PFSK-1 (cell line): ENCODE data around the gene BMI1.

Experiments
- FOXP2 ChIP-seq: optimal IDR thresholded peaks from 2 replicates; pipeline ENCODE3; 2011; ENCODE audit warnings: borderline replicate concordance, control low read depth, inconsistent platforms; ENCODE audit not compliant: insufficient read depth; ENCODE audit errors: extremely low read length, extremely low read depth
- POLR2AphosphoS5 ChIP-seq: IDR thresholded peaks from 2 replicates; pipeline ENCODE4 v1.6.1; 2012; ENCODE audit warnings: low read depth, mild to moderate bottlenecking, control low read depth, low read length, moderate library complexity
- REST ChIP-seq, 2 experiments: IDR thresholded peaks; 2 replicates each; pipeline versions ENCODE4 v1.6.1 to v1.8.0; 2011 to 2012; ENCODE audit warnings: low read depth in 2 of 2, low read length in 2 of 2, control low read depth in 1 of 2, inconsistent platforms in 1 of 2, mild to moderate bottlenecking in 1 of 2, moderate library complexity in 1 of 2; ENCODE audit not compliant: insufficient read depth in 1 of 2
- SIN3A ChIP-seq: IDR thresholded peaks from 2 replicates; pipeline ENCODE4 v1.6.1; 2012; ENCODE audit warnings: mild to moderate bottlenecking, low read length, moderate library complexity, borderline replicate concordance; ENCODE audit not compliant: insufficient read depth
- TAF1 ChIP-seq: IDR thresholded peaks from 2 replicates; pipeline ENCODE4 v1.6.1; 2012; ENCODE audit warnings: low read length, control low read depth, borderline replicate concordance; ENCODE audit not compliant: insufficient read depth

Gene BMI1

DNA sequence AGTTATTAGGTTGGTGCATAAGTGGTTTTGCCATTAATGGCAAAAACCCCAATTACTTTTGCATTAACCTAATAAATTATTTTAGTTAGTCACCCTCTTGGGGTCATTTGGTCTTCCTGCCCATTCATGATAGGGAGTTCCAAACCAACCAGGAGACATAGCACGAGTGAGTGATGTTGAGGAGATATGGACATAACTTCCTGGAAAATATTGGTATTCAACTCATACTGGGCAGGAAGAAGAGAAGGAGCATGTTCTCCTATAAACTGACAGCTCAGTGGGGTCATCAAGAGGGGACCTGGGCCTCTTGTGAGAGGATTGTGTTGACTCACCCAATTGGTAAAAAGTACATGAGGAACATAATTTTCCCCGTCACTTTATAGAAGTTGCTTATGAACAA lies 48.1 kb downstream of the BMI1 start:
- TF ChIP-seq SIN3A (no peak), TAF1 (no peak), FOXP2 (no peak), REST (IDR thresholded peaks at IDR 0.05; ENCODE audit: insufficient read depth in 1 of 2, low read depth in 2 of 2, low read length in 2 of 2) (no peak), POLR2AphosphoS5 (no peak)

DNA sequence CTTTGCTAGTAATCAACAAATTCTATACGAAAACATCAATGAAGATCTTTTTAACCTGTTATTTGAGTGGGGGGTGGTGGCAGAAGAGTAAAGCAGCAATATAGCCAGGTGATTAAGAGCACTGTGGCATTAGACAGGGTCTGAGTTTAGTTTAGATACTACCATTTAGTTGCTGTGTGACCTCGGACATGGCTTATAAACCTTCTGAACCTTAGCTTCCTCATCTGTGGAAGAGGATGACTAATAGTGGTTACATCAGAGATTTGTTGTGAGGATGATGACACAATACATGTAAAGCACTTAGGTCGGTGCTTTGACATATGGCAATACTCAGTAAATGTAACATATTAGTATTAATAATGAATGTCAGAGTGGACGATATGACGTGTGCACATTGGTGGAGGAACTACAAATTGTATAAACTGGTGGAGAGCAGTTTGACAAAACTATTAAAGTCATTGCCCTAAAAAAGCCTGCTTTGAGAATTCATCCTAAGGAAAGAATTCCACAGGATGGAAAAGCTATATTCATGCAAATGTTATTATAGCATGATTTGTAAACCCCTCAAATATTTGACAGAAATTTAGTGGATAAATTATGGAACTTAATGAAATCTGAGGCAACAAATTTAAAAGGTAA lies 48.7 kb downstream of the BMI1 start:
- TF ChIP-seq POLR2AphosphoS5: no peak
- TF ChIP-seq SIN3A: no peak
- no peak for TF ChIP-seq FOXP2
- TF ChIP-seq TAF1: no peak
- TF ChIP-seq REST (IDR thresholded peaks at IDR 0.05; ENCODE audit: insufficient read depth in 1 of 2, low read depth in 2 of 2, low read length in 2 of 2): no peak

- no peak for TF ChIP-seq POLR2AphosphoS5
- no peak for TF ChIP-seq SIN3A
- no peak for TF ChIP-seq TAF1
These were observed 49.4 kb downstream of the BMI1 start for GRCh38 chr10:22370320-22370719.

- no peak for TF ChIP-seq FOXP2
- TF ChIP-seq TAF1: no peak
- no peak for TF ChIP-seq POLR2AphosphoS5
- TF ChIP-seq SIN3A: no peak
- no peak for TF ChIP-seq REST (IDR thresholded peaks at IDR 0.05; ENCODE audit: insufficient read depth in 1 of 2, low read depth in 2 of 2, low read length in 2 of 2)
These were observed 51.4 kb downstream of the BMI1 start for GRCh38 chr10:22372298-22372697.

GRCh38 chr10:22372917-22373316 lies 52.0 kb downstream of the BMI1 start:
- TF ChIP-seq REST (IDR thresholded peaks at IDR 0.05; ENCODE audit: insufficient read depth in 1 of 2, low read depth in 2 of 2, low read length in 2 of 2) (no peak), FOXP2 (no peak), TAF1 (no peak), POLR2AphosphoS5 (no peak), SIN3A (no peak)
